Testis (tissue), 5 donors: ENCODE results near the gene PTPN7. TPM values are rescaled to one million over a fixed set of nuclear protein-coding genes. Genes with fewer than 3 reads are reported as not detected.

Experiments
- DNase-seq: peaks from one replicate; pipeline ENCODE4 v3.0.0-alpha.2; 2019
- H3K27ac ChIP-seq, 2 donors: fragments of 200-600 bp; sonication (generic); one replicate each; pipeline ENCODE4 v1.5.1; 2019
- H3K27me3 ChIP-seq: fragments of 200-600 bp; sonication (generic); one replicate; pipeline ENCODE4 v1.5.1; 2019
- H3K36me3 ChIP-seq: fragments of 200-600 bp; sonication (generic); one replicate; pipeline ENCODE4 v1.5.1; 2017; ENCODE audit warnings: low read depth; ENCODE audit errors: missing control alignments
- H3K4me1 ChIP-seq: fragments of 200-600 bp; sonication (generic); one replicate; pipeline ENCODE4 v1.5.1; 2019
- H3K4me3 ChIP-seq, 2 donors: fragments of 200-600 bp; sonication (generic); one replicate each; pipeline ENCODE4 v1.5.1; 2017 to 2019
- H3K9me3 ChIP-seq: fragments of 200-600 bp; sonication (generic); one replicate; pipeline ENCODE4 v1.5.1; 2017
- CTCF ChIP-seq, 3 experiments: fragments of 450-650 bp in 2 of 3; fragments of 200-600 bp in 1 of 3; sonication (generic) in 1 of 3; IDR thresholded peaks; one replicate each; pipeline ENCODE4 v1.5.1; 2016 to 2019; ENCODE audit warnings: antibody characterized with exemption in 3 of 3, mild to moderate bottlenecking in 2 of 3, moderate library complexity in 1 of 3
- POLR2A ChIP-seq: fragments of 450-650 bp; IDR thresholded peaks from one replicate; pipeline ENCODE4 v1.6.1; 2017; ENCODE audit warnings: antibody characterized with exemption, mild to moderate bottlenecking, moderate library complexity
- WGBS, 2 donors: methylation state at CpG; one replicate each; pipeline ENCODE4 v1.1.5; 2018; 5-methylcytosine and 5-hydroxymethylcytosine counted together
- intact Hi-C: fragments of 100-400 bp; cut with DNase I; formaldehyde crosslinking; loops from one replicate; pipeline ENCODE4 v1.15.1; 2023; ENCODE audit warnings: low total_unique reads
- long read RNA-seq, 2 donors: transcript quantifications; one replicate each; lab custom pipeline, GENCODE V29; 2026
- polyA plus RNA-seq: library from polyadenylated mRNA; stranded (reverse); fragments of 350-450 nt; fragmentation: Illumina TruSeq; extraction: RNeasy Lipid Tissue Mini Kit (QIAGEN cat#74804); gene quantifications from one replicate; pipeline ENCODE4 v1.2.3, GENCODE V29; 2014; ENCODE audit warnings: low read depth, low replicate concordance; ENCODE audit not compliant: insufficient read depth
- total RNA-seq, 2 donors: library from RNA; depleted of rRNA; stranded (reverse); fragments of >200 nt; gene quantifications; one replicate each; pipeline ENCODE4 v1.2.3, GENCODE V29; 2016

Gene PTPN7
- total RNA-seq: 100 to 1,000 TPM in 1 of 2 donors, 10 to 100 TPM in 1; 84.1 to 119 TPM
- polyA plus RNA-seq: 43.0 TPM
- long read RNA-seq, donor 1, transcript PTPN7-207 (2 exons, 1,061 nt): major isoform, 7 of 16 reads
- long read RNA-seq, donor 1, partial matches to known transcripts: 0 of 16 reads
- long read RNA-seq, donor 1, other reads (novel, unspliced or antisense): 0 of 16 reads
- long read RNA-seq, donor 2, partial matches to known transcripts: 0 of 8 reads
- long read RNA-seq, donor 2, other reads (novel, unspliced or antisense): 0 of 8 reads

GRCh38 chr1:202160377-202160940 is at the start of gene PTPN7:
Gene PTPN7 (minus strand): TSS chr1:202160602. CDS start chr1:202159402, 1,200 bp downstream.
- H3K27ac ChIP-seq: peak within 1 kb of the TSS; percentile 60 to 87
- H3K36me3 ChIP-seq: no peaks in the 10 kb centered on the region
- H3K4me3 ChIP-seq: peak within 1 kb of the TSS in 1 of 2 donors; percentile 49
- H3K4me1 ChIP-seq: peaks cover 83% of the 10 kb centered on the region
- intact Hi-C loops: no loop called here
- H3K27me3 ChIP-seq: no peaks in the 10 kb centered on the region
- DNase-seq: peak; percentile 63
- peak; percentile 10 to 24 (median 14) for TF ChIP-seq CTCF (IDR thresholded peaks at IDR 0.05)
- TF ChIP-seq POLR2A: no peak
- 61 to 67% methylated on average over 14 to 17 of the region's 17 CpGs for WGBS, 2 donors
- no peaks in the 10 kb centered on the region for H3K9me3 ChIP-seq

- no peaks in the 10 kb centered on the region for H3K9me3 ChIP-seq
- H3K27me3 ChIP-seq: no peaks in the 10 kb centered on the region
- WGBS, 2 donors: 76 to 78% methylated on average over 11 of the region's 11 CpGs
- no peaks in the 10 kb centered on the region for H3K4me1 ChIP-seq
- no peak overlapping the region for H3K4me3 ChIP-seq
- H3K27ac ChIP-seq: no peak overlapping the region
- intact Hi-C loops: no loop called here
- TF ChIP-seq CTCF (IDR thresholded peaks at IDR 0.05): no peak
- no peak for TF ChIP-seq POLR2A
- no peak for DNase-seq
- H3K36me3 ChIP-seq: no peaks in the 10 kb centered on the region
These were observed 48.0 kb upstream of the PTPN7 start for GRCh38 chr1:202208351-202208857.

- peak; percentile 32 for DNase-seq
These were observed 46.9 kb upstream of the PTPN7 start for GRCh38 chr1:202207292-202207691.

GRCh38 chr1:202205523-202206190 is 45.3 kb upstream of the PTPN7 start:
- peak; percentile 57 for DNase-seq
- Histone ChIP-seq H3K36me3 (no peaks in the 10 kb centered on the region), H3K4me1 (no peaks in the 10 kb centered on the region), H3K4me3 (no peak overlapping the region), H3K27me3 (no peaks in the 10 kb centered on the region), H3K9me3 (no peaks in the 10 kb centered on the region), H3K27ac (no peak overlapping the region)
- WGBS, 2 donors: 57 to 78% methylated on average over 5 of the region's 5 CpGs
- TF ChIP-seq POLR2A: no peak
- peak in 2 of 3 experiments; percentile 15 to 20 for TF ChIP-seq CTCF (IDR thresholded peaks at IDR 0.05)
- intact Hi-C loops: no loop called here

More at GRCh38 chr1:202207292-202207691, 46.9 kb upstream of the PTPN7 start:
- TF ChIP-seq CTCF (IDR thresholded peaks at IDR 0.05) (no peak), POLR2A (no peak)
- Histone ChIP-seq H3K9me3 (no peaks in the 10 kb centered on the region), H3K27me3 (no peaks in the 10 kb centered on the region), H3K4me3 (no peak overlapping the region), H3K36me3 (no peaks in the 10 kb centered on the region), H3K27ac (no peak overlapping the region), H3K4me1 (no peaks in the 10 kb centered on the region)
- intact Hi-C loops: no loop called here
- WGBS, 2 donors: 33% methylated on average over 1 of the region's 1 CpG; no CpG with 5 or more reads in 1 of the 2 donors
